B cell (primary cell): ENCODE data around the gene WEE2.

Experiments
- EZH2 ChIP-seq: IDR thresholded peaks from 2 replicates; pipeline ENCODE4 v1.6.1; 2012; ENCODE audit warnings: borderline replicate concordance, low read depth, mild to moderate bottlenecking, moderate library complexity, low read length; ENCODE audit not compliant: insufficient read depth, poor library complexity, severe bottlenecking
- TF ChIP-seq, protein P1 (sequence below): fragments of 200-600 bp; IDR thresholded peaks from one replicate; pipeline ENCODE4 v1.8.0; 2022; ENCODE audit warnings: antibody characterized with exemption, mild to moderate bottlenecking

DNA sequence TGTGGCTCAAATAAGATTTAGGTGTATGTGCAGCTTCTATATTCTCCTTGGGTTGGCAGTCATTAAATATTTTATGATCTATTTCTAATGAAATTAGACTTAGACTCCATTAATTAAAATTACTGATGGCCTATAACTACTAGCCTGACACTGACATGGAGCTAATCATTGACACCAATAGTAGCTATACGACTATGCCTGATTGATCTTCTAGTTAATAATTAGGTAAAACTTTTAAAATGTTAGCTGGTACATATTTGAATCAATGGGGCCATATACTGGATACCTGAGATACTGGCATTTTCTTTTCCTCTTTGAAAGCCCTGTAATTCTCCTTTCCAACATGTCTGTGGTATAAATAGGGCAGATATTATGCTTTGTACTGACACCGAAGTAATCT lies 14.4 kb downstream of the WEE2 start:
- TF ChIP-seq, protein P1, sequence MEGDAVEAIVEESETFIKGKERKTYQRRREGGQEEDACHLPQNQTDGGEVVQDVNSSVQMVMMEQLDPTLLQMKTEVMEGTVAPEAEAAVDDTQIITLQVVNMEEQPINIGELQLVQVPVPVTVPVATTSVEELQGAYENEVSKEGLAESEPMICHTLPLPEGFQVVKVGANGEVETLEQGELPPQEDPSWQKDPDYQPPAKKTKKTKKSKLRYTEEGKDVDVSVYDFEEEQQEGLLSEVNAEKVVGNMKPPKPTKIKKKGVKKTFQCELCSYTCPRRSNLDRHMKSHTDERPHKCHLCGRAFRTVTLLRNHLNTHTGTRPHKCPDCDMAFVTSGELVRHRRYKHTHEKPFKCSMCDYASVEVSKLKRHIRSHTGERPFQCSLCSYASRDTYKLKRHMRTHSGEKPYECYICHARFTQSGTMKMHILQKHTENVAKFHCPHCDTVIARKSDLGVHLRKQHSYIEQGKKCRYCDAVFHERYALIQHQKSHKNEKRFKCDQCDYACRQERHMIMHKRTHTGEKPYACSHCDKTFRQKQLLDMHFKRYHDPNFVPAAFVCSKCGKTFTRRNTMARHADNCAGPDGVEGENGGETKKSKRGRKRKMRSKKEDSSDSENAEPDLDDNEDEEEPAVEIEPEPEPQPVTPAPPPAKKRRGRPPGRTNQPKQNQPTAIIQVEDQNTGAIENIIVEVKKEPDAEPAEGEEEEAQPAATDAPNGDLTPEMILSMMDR = no peak
- TF ChIP-seq EZH2 = no peak
